ENCODE results near the gene ZNF763. TPM values are rescaled to one million over a fixed set of nuclear protein-coding genes. Genes with fewer than 3 reads are reported as not detected.
"Not testable (repeated sequence)": the region's sequence is repeated elsewhere in the genome, so short reads cannot be mapped to it uniquely, and the experiment has no call there.

The ZNF763 gene
- total and polyA plus RNA-seq, 2 experiments from 2014 or later = 1.4 to 1.8 TPM

DNA sequence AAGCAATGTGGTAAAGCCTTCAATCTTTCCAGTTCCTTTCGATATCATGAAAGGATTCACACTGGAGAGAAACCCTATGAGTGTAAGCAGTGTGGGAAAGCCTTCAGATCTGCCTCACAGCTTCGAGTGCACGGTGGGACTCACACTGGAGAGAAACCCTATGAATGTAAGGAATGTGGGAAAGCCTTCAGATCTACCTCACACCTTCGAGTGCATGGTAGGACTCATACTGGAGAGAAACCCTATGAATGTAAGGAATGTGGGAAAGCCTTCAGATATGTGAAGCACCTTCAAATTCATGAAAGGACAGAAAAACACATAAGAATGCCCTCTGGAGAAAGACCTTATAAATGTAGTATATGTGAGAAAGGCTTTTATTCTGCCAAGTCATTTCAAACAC lies 15.6 kb upstream of the ZNF763 start:
- WGBS, 2 experiments (ENCODE audit: low coverage in 1 of 2, low lambda C conversion rate in 2 of 2, missing lambda C conversion rate in 2 of 2) = 98 to 99% methylated on average over 4 of the region's 4 CpGs
- peaks cover 23% of the 10 kb centered on the region for H3F3A ChIP-seq (ENCODE audit: insufficient read depth)
- DNase-seq = peak; percentile 15
- H3K4me3 ChIP-seq = no peak overlapping the region
- H3K9ac ChIP-seq = no peak overlapping the region
- no peaks in the 10 kb centered on the region for H3K4me1 ChIP-seq (ENCODE audit: insufficient read depth)
- H3K27me3 ChIP-seq (replicated peaks; ENCODE audit: insufficient read depth) = no peaks in the 10 kb centered on the region
- no peak overlapping the region for H3K27ac ChIP-seq
- H3K9me2 ChIP-seq (ENCODE audit: insufficient read depth) = no peaks in the 10 kb centered on the region
- peaks cover 22% of the 10 kb centered on the region for H3K79me2 ChIP-seq (ENCODE audit: insufficient read depth)
- no peaks in the 10 kb centered on the region for H4K20me1 ChIP-seq (ENCODE audit: insufficient read depth)
- peaks cover 64% of the 10 kb centered on the region for H3K36me3 ChIP-seq (ENCODE audit: low read depth)
- no peak overlapping the region for H2AFZ ChIP-seq
- in situ Hi-C loops (cut with MboI) = no loop called here
- peaks cover 16% of the 10 kb centered on the region for H3K9me3 ChIP-seq (ENCODE audit: low read depth)
- no peak overlapping the region for H3K4me2 ChIP-seq (ENCODE audit: unreplicated experiment)
- TF ChIP-seq EZH2 (IDR thresholded peaks at IDR 0.05; ENCODE audit: insufficient read depth, poor library complexity, severe bottlenecking) (no peak), EZH2phosphoT487 (IDR thresholded peaks at IDR 0.05; ENCODE audit: insufficient read depth, low read depth) (no peak)

DNA sequence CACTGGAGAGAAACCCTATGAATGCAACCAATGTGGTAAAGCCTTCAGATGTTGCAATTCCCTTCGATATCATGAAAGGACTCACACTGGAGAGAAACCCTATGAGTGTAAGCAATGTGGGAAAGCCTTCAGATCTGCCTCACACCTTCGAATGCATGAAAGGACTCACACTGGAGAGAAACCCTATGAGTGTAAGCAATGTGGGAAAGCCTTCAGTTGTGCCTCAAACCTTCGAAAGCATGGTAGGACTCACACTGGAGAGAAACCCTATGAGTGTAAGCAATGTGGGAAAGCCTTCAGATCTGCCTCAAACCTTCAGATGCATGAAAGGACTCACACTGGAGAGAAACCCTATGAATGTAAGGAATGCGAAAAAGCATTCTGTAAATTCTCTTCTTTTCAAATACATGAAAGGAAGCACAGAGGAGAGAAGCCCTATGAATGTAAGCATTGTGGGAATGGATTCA lies 15.2 kb upstream of the ZNF763 start:
- H3K27ac ChIP-seq; H3K9ac ChIP-seq; H4K20me1 ChIP-seq (ENCODE audit: insufficient read depth); H2AFZ ChIP-seq; H3K4me3 ChIP-seq; DNase-seq; H3K27me3 ChIP-seq (replicated peaks; ENCODE audit: insufficient read depth); H3K4me2 ChIP-seq (ENCODE audit: unreplicated experiment); H3K4me1 ChIP-seq (ENCODE audit: insufficient read depth); in situ Hi-C loops (cut with MboI); H3K9me2 ChIP-seq (ENCODE audit: insufficient read depth): not testable (repeated sequence)
- H3F3A ChIP-seq (ENCODE audit: insufficient read depth) = peaks cover 23% of the 10 kb centered on the region
- H3K36me3 ChIP-seq (ENCODE audit: low read depth) = peaks cover 64% of the 10 kb centered on the region
- peaks cover 18% of the 10 kb centered on the region for H3K79me2 ChIP-seq (ENCODE audit: insufficient read depth)
- H3K9me3 ChIP-seq (ENCODE audit: low read depth) = peaks cover 16% of the 10 kb centered on the region
- 96 to 98% methylated on average over 4 of the region's 4 CpGs for WGBS, 2 experiments (ENCODE audit: low coverage in 1 of 2, low lambda C conversion rate in 2 of 2, missing lambda C conversion rate in 2 of 2)

DNA sequence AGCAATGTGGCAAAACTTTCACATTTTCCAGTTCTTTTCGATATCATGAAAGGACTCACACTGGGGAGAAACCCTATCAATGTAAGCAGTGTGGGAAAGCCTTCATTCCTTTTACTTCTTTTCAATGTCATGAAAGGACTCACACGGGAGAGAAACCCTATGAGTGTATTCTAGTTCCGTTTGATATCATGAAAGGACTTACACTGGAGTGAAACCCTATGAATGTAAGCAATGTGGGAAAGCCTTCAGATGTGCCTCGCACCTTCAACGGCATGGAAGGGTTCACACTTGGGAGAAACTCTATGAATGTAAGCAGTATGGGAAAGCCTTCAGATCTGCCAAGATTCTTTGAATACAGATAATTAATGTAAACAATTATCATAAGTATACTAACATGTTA lies 14.5 kb upstream of the ZNF763 start:
- Histone ChIP-seq H3K27ac (no peak overlapping the region), H4K20me1 (ENCODE audit: insufficient read depth) (no peaks in the 10 kb centered on the region), H3K4me2 (ENCODE audit: unreplicated experiment) (no peak overlapping the region), H3K4me1 (ENCODE audit: insufficient read depth) (no peaks in the 10 kb centered on the region), H3K4me3 (no peak overlapping the region), H3K36me3 (ENCODE audit: low read depth) (peaks cover 64% of the 10 kb centered on the region), H3K79me2 (ENCODE audit: insufficient read depth) (peaks cover 11% of the 10 kb centered on the region), H3K9me3 (ENCODE audit: low read depth) (peaks cover 16% of the 10 kb centered on the region), H2AFZ (no peak overlapping the region), H3K27me3 (replicated peaks; ENCODE audit: insufficient read depth) (no peaks in the 10 kb centered on the region), H3F3A (ENCODE audit: insufficient read depth) (peaks cover 23% of the 10 kb centered on the region), H3K9ac (no peak overlapping the region), H3K9me2 (ENCODE audit: insufficient read depth) (no peaks in the 10 kb centered on the region)
- WGBS, 2 experiments (ENCODE audit: low coverage in 1 of 2, low lambda C conversion rate in 2 of 2, missing lambda C conversion rate in 2 of 2) = 97 to 100% methylated on average over 5 of the region's 5 CpGs
- DNase-seq = no peak
- TF ChIP-seq EZH2phosphoT487 (IDR thresholded peaks at IDR 0.05; ENCODE audit: insufficient read depth, low read depth) (no peak), EZH2 (IDR thresholded peaks at IDR 0.05; ENCODE audit: insufficient read depth, poor library complexity, severe bottlenecking) (no peak)
- in situ Hi-C loops (cut with MboI) = no loop called here

DNA sequence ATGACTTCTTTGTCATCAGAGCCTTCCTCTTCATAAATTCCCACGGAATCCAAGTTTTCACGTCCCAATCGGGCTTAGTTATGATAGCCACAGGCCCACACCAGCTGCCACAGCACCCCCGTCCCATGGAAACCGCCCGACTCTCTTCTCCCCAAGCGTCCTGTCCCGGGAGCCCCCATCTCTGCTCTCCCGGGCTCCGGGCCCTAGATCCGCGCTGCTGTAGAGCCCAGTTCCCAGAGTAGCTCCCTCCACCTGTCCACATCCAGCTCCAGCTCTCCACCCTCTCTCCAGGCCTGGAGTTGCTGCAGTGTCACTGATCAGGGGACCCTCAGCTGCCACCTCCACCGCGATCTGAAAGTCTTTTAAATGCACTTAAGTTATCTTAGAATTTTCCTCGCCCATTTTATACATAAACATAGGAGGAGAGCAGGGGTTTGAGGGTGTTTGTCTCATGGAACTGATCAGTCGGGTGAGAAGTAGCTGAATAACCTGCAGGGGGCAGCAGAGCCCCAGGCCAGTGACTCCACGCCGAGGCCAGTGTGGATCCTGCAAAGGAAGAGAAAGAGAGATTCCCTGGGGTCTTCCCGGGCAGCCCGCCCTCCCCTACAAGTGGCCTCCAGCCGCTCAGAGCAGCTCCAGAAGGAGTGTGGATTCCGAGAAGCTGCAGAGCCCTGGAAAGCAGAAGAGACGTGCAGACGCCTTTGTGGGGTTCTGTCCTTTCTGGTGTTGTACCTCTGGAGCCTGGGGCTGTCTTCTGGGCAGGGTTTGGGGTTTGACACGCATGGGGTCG lies 1.1 kb upstream of the ZNF763 start:
- Histone ChIP-seq H3K4me2 (ENCODE audit: unreplicated experiment) (peak overlapping the region; percentile 85), H2AFZ (peak overlapping the region; percentile 94; the same call in 1 of the 2 replicates)
- in situ Hi-C loops (cut with MboI) = no loop called here

More for the DNA sequence above, 1.1 kb upstream of the ZNF763 start:
- Histone ChIP-seq H3K27me3 (replicated peaks; ENCODE audit: insufficient read depth) (no peaks in the 10 kb centered on the region), H3K27ac (peak overlapping the region; percentile 86; the same call in 1 of the 2 replicates), H4K20me1 (ENCODE audit: insufficient read depth) (no peaks in the 10 kb centered on the region), H3K36me3 (ENCODE audit: low read depth) (no peaks in the 10 kb centered on the region), H3K9me2 (ENCODE audit: insufficient read depth) (no peaks in the 10 kb centered on the region), H3K4me1 (ENCODE audit: insufficient read depth) (peaks cover 7% of the 10 kb centered on the region; the same call in 1 of the 2 replicates), H3K79me2 (ENCODE audit: insufficient read depth) (no peaks in the 10 kb centered on the region), H3K4me3 (peak overlapping the region; percentile 94; the same call in 1 of the 2 replicates), H3F3A (ENCODE audit: insufficient read depth) (peaks cover 6% of the 10 kb centered on the region), H3K9me3 (ENCODE audit: low read depth) (no peaks in the 10 kb centered on the region), H3K9ac (no peak overlapping the region)
- TF ChIP-seq EZH2phosphoT487 (IDR thresholded peaks at IDR 0.05; ENCODE audit: insufficient read depth, low read depth) (no peak), EZH2 (IDR thresholded peaks at IDR 0.05; ENCODE audit: insufficient read depth, poor library complexity, severe bottlenecking) (no peak)
- DNase-seq = peak; percentile 84
- WGBS, 2 experiments (ENCODE audit: low coverage in 1 of 2, low lambda C conversion rate in 2 of 2, missing lambda C conversion rate in 2 of 2) = 29 to 31% methylated on average over 26 of the region's 26 CpGs
